Measurements from ENCODE around the gene INSRR.
A peak's percentile ranks its signal among the peaks of the same experiment; 100 is the strongest.

INSRR gene

DNA sequence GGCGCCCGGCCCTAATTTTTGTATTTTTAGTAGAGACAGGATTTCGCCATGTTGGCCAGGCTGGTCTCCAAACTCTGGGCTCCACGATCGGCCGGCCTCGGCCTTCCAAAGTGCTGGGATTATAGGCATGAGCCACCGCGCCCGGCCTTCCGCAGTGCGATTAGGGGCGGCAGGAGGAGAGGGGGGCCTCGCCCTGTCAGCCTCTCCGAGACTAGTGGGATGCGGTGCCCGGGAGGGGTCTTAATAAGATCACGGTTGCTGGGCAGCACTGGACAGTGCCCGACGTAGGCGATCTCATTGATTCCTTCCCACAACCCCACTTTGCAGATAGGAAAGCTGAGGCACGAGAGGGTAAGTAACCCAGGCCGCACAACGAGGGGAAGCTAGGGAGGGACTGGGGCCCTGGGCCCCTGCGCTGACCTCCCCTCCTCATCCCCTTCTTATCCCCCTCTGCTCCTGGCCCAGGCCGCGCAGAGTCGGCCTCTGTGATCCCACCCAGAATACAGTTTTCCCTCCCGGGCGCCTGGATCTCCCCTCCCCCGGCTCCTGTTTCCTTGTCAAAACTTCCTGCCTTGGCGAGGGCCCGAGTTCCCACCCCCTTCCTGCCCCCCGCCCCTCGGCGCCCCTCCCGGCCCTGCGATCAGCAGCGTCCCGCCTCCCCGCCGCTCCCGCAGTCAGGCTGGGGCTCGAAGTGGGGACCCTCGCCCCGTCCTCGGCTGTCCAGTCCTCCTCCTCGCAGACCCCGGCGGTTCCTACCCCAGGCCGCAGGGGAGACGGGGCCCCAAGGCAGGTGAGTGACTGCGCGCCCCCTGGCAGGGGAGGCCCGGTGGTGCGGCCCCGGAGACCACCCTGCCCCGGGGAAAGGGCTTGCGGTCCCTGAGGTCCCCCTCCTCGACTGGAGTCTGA, 34.4 kb upstream of the INSRR start, which contains the start of gene PEAR1:
Gene PEAR1 (plus strand): TSS at position 671 of the 906 bp plus-strand sequence. CDS start 10,209 bp downstream, outside the sequence.
- DNase-seq = no peak

DNA sequence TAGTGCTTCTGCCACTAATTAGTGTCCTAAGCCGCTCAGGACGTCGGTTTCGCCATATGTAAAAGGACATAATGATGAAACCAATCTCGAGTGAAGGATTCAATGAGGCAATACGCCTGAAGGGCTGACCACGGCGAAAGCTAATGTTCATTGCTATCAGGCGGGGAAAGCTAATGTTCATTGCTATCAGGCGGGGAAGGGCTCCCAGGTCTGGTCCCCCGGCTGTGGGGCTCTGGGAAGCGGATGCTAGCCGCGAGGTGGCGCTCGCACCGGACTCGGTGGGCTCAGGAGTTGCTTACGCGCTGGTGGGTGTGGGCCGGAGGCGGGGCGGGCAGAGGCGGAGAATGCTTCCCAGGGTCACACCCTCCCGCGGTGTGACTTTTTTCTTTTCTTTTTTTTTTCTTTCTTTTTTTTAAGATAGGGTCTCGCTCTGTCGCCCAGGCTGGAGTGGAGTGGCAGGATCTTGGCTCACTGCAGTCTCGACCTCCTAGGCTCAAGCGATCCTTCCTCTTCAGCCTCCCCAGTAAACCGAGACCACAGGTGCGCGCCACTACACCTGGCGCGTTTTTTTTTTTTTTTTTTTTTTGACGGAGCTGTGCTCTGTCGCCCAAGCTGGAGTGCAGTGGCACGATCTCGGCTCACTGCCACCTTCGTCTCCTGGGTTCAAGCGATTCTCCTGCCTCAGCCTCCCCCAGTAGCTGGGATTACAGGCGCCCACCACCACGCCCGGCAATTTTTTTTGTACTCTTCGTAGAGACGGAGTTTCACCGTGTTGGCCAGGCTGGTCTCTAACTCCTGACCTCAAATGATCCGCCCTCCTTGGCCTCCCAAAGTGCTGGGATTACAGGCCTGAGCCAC, 33.5 kb upstream of the INSRR start:
- peak; percentile 90 for DNase-seq

DNA sequence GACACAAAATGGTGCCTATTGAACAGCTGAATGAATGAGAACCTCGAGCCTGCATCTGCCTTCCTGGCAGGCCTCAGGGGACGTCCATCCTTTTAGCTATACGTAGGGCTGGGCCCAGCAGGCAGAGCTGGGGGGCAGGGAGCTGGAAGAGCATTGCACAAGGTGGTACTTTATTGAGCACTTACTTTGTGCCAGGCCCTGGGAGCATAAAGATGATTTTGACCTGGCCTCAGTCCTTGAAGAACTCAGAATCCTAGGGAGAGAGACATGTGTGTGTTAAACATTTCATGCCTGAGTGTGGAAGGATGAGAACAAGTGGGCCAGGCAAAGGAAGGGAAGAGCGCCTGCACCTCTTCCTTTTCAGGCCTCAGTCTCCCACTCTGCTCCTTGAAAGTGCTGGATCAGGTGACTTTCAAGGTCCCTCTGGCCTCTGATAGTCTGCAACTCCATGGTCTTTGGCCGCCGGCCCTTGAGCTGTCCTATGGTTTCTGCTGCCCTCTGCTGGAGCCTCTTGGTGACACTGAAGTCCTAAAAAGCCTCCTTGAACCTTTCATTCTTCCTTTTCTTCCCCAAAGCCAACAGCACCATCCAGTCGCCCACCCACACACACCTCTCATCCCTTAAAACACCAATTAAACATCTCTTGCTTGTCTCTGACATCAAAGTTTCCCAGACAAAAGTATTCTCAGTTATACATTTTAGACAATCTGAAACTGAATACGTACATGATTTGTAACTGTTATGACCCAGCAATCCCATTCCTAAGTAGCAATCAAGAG, 31.1 kb upstream of the INSRR start:
- no peak for DNase-seq

DNA sequence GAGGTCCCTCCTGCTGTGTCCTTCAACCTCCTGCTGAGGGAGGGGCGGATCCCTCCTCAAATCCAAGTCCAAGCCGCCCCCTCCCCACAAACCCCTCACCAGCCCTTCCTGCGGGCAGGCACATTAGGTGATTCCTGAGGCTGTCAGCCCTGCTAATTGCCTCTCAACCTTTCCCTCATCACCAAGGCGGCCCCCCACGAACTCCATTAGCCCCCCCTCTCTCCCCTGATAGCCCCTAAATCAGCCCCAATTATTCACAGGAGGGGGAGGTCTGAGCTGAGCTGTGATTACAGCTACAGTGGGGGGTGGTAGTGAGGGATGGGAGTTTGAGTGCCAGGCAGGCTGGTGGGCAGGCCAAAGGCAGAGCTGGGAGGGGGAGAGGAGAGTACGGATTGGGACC, 28.8 kb upstream of the INSRR start:
- no peak for DNase-seq

DNA sequence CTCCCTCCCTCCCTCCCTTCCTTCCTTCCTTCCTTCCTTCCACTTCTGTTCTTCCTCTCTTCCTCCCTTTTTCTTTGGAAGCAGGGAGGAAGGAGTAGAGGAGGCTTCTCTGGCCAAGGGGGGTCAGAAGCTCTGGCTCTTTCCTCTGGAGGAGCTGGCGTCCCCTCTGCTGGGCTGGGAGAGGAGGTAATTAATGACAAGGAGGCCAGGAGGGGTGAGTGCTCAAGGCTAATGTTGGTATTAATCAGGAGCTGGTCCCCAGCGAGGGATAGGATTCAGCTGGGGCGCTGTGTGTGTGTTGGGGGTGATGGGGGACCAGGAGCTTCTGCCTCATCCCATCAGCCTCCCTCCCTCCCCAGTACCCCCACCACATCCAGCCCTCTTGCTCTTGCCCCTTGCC, 28.4 kb upstream of the INSRR start:
- no peak for DNase-seq

DNA sequence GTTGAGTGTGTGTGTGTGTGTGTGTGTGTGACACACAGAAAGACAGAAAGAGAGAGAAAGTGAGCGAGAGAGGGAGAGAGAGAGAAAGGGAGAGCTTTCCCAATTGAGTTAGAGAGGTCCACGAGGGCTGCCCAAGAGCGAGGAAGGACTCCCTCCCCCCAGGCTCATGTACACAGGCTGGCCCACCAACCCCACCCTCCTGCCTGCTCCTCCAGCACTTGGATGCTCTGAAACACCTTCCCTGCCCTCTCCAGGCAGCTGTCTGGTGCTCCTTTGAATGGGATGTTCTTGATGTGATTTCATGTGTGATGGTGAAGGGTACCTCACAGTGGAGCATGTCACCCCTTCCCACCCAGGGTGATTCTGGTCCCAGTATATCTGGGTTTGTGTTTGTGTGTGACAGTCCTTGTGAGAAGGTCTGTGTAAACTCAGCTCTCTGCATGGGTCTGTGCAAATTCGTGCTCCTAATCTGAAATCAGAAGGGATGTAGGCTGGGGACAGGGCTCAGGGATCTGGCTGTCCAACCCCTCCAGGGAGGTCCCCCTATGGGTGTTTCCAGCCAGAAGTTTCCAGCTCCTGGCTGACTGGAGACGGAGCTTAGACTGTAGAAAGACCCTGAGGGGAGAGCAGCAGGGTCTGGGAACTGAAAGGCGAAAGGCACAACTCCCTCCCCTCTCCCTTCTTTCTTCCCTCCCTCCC, 27.8 kb upstream of the INSRR start:
- DNase-seq = no peak

DNA sequence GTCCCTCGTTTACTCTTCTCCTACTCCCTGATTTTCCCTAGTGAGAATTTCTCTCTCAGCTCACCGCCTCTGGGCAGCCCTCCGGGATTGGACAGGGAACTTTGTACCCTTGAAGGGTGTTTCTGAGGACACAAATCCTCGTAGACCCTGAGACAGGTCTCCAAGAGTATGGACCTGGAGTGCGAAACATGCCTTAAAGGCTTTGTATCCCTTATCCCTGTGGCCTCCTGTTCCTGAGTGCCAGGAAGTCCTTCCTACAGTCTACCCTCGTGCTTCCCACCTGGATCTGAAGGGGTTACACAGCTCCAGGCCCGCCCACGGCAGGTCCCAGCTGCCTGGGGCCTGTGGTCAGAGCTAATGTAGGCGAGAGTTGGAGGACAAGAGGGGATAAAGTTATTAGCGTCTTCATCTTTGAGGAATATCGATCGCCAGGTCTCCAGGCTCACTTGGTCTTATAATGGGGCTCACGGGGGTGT, 27.0 kb upstream of the INSRR start:
- no peak for DNase-seq

DNA sequence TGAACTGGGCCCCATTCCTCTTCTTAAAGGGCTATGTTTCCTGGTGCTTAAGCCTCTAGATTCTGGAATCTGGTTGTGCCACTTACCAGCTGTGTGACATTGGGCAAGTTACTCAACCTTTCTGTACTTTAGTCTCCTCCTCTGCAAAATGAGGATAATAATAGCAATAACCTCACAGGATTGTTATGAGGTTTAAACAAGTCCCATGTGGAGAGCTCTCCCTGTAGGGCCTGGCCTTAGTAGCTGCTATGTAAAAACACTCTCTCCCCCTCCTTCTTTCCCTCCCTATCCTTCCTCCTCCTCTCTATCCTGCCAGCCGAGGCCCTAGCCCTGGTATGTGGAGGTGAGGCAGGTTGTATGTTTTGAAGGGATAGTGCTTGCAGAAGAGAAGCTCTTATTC, 26.4 kb upstream of the INSRR start:
- no peak for DNase-seq

DNA sequence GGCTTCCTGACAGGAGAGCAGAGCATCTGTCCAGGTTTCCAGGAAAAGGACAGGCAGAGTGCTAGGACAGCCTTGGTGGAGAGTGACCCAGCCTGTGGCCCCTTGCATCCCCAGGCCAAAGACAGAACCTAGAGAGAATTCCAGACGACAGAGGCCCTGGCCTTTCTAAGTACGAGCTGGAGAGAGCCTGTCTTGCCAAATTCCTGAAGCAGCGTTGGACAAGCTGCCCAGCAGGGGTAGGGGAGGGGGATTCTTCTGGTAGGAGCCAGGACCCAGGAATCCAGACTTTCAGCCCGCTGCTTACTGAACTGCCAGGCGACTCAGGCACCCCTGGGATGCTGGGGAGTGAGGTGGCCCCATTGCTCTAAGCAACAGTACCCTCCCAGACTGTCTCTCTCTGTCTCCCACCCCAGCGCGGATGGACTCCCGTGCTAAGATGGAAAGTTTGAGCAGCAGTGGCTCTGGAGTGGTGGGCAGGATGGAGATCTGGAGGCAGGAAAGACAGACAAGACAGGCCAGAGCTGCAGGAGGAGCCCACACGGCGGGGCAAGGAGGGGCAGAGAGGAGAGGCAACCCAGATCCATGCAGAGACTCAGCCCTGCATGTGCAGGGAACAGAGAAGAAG, 25.8 kb upstream of the INSRR start:
- no peak for DNase-seq

DNA sequence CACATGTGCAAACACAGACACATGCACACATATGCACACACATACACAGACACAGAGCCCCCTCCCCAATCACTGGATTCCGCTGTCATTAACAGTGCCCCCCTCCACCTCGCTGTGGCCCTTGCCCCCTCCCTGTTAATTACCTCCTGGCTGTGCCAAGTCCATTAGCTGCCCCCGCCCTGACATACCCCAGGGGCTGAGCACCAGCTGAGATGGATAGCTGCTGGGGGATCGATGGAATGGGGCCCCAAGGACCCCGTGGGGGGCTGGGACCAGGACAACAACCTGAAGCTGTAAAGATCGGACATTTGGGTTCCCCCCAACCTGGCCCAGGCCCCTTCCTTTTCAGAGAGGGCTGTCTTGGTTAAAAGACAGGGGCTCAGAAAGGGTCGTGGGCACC, 25.0 kb upstream of the INSRR start:
- DNase-seq = no peak

DNA sequence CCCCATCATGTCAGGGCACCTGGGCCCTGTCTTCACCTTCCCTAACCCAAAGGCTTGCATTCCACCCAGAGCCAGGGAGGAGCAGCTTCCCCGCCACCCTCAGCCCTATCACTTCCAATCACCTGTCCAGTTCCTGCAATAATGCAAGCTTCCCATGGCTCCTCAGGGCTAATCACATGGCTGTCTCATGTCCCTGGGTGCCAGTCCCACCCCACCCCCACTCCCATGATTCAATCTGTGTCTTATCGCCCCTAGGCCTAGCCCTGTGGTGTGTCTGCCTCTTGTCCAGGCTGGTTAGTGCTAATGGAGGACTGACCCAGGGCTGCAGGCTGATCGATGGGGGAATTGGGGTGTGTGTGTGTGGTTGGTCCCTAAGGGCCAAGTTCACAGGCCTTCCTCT, 23.6 kb upstream of the INSRR start:
- no peak for DNase-seq

DNA sequence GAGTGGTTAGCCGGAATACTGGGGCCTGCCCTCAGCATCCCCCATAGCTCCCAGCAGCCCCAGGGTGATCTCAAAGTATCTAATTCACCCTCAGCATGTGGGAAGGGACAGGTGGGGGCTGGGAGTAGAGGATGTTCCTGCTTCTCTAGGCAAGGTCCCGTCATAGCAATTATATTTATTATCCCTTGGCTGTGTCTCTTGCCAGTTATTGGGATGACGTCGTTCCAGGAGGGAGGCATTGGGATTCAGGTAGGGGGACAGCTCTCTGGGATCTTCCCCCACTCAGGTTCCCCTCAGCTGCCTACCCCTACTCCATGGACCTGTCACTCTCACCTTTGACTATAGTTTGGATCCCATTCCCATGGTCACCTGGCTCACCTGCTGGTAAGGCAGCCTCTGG, 22.7 kb upstream of the INSRR start:
- no peak for DNase-seq

DNA sequence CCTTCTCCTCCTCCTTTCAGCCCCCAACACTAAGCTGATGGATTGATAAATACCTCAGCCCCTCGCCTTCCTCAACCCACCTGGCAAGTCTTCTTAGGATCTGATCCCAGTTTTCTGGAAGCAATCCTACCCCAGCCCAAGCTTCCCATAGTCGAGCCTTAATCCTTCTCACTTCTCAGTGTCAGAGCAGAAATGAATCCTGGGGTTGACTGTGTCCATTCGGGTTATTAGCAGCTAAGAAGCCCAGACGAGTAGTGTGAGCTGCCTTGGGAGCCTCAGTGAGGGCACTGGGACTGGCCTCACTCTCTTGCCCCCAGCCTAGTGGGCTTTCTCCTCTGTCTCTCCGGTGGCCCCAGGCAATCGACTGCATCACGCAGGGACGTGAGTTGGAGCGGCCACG, 22.2 kb upstream of the INSRR start:
- no peak for DNase-seq

DNA sequence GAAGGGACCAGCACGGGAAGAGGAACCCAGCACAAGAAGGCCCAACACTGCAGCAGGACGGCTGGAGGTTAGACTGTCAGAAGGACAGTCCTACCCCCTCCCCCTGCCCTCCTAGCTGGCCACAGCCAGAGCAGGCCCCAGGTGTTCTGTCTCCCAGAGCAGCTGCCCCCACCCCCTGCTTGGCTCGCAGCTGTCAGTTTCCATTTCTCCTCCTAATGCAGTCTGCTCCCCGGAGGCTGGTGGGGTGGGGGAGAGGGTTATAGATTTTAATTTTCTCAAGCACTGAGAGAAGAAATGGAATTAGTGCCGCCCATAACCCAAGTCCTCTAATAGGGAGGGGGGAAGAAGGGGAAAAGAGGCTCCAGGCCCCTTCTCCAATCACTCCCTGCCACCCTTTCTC, 21.6 kb upstream of the INSRR start:
- no peak for DNase-seq

DNA sequence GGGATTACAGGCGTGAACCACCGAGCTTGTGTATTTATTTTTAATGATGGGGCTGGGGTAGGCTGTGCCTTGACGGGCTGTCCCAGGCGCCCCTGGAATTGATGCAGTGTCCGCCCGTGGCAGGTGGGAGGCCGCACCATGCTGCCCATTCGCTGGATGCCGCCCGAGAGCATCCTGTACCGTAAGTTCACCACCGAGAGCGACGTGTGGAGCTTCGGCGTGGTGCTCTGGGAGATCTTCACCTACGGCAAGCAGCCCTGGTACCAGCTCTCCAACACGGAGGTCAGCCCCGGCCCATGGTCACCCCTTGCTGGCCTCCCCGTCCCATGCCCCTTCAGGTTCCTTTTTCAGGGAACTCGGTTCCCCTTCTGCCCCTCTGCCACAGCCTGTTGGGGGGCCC, 21.0 kb upstream of the INSRR start:
- DNase-seq = no peak

DNA sequence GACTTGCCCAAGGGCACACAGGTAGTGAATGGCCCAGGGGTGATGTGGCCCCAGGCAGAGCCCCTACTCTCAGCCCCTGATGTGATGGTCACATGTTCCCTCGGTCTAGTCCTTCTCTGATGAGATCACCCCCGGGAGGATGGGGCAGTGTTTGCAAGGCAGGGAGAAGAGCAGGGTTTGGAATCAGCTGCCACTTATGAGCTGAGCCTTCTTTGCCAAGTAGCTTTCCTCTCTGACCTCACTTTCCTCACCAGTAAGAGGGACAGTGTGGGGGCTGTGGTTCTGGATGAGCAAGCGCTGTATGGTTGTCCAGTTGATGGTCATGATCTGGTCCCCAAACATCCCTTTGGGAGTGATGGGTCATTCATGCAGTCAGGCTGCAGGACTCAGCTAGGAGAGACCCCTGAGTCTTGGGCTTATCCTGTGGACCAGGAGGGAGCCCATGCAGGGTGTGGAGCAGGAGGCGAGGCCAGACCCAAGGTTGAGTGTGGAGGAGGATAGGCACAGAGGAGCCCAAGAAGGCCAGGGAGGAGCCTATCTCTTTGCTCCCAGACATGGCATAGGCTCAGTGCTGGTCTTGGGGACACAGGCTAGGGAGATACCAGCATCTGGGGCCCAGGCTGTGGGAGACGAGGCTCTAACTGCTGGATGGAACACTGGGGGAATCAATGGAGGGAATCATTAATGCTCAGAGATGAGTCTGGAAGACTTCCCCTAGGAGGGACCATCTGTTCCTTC, 18.7 kb upstream of the INSRR start:
- no peak for DNase-seq

DNA sequence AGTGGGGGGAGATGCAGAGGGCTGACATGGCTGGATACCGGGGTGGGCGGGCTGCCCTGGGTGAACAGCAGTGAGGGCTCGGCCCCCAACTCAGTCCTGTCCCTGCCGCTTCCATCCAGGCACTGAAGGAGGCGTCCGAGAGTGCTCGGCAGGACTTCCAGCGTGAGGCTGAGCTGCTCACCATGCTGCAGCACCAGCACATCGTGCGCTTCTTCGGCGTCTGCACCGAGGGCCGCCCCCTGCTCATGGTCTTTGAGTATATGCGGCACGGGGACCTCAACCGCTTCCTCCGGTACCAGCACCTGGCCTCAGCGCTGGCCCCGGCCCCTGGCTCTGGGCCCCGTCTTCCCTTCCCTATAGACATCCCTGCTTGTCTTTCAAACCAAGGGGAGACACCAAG, 17.4 kb upstream of the INSRR start:
- no peak for DNase-seq

DNA sequence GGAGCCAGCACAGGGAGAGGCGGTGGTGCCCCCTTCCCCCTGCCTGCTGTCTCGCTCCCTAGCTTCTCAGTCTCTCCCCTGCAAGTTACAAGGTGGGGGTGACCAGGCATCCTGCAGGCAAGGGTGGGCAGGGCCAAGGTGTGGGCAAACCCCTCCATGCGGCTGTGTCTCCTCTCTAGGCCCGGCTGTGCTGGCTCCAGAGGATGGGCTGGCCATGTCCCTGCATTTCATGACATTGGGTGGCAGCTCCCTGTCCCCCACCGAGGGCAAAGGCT, 16.4 kb upstream of the INSRR start:
- DNase-seq = no peak

DNA sequence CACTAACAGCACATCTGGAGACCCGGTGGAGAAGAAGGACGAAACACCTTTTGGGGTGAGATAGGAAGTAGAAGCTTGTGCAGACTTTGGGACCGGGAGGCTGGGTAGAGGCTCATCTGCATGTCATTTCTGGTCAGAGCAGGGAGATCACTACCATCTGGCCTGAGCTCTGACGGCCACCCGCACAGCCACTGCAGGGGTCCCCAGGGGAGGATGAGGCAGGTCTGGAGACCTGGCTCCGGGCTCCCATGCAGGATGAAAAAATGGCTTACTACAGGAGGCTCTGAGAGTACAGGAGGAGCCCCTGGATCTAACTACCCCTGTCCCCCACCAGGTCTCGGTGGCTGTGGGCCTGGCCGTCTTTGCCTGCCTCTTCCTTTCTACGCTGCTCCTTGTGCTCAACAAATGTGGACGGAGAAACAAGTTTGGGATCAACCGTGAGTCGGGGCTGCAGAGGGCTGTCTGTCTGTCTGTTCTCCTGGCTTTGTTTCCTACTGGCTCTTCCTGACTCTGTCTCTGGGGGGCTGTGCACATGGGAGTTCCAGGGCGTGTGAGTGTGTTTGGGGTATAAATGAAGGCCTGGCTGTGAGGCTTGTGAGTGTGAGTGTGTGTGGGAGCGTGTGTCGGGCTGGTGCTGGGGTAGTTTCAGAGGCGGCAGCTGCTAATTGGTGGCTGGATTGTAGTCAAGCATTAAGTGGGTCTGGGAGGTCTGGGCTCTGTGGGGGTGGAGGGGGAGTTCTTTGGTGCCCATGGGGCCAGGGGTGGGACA, 15.8 kb upstream of the INSRR start:
- DNase-seq = no peak

DNA sequence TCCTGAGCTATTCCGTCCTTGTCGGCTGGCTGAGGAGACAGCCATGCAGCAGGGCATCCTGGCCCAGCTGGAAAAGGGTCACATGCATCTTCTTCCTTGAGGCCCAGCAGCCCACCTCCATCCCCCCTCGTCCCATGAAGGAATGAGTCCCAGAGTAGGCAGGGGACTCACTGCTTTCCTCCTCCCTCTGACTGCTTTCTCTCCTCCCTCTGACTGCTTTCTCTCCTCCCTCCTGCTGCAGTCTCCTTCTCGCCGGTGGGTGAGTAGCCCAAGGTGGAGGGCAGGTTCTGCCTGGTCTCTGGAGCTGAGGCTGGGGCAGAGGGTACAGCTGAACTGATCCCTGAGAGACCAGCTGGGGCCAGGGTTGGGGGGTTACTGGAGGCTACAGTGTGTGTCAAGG, 15.2 kb upstream of the INSRR start:
- no peak for DNase-seq

DNA sequence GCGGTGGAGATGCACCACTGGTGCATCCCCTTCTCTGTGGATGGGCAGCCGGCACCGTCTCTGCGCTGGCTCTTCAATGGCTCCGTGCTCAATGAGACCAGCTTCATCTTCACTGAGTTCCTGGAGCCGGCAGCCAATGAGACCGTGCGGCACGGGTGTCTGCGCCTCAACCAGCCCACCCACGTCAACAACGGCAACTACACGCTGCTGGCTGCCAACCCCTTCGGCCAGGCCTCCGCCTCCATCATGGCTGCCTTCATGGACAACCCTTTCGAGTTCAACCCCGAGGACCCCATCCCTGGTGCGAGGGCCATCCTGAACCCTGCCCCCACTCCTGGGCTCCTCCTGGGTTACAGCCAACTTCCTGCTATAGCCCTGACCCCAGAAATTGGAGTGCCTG, 14.7 kb upstream of the INSRR start:
- DNase-seq = no peak

Data from NCI-H1048 (cell line).